Measurements from ENCODE around the gene TSSK3.

TSSK3 gene

DNA sequence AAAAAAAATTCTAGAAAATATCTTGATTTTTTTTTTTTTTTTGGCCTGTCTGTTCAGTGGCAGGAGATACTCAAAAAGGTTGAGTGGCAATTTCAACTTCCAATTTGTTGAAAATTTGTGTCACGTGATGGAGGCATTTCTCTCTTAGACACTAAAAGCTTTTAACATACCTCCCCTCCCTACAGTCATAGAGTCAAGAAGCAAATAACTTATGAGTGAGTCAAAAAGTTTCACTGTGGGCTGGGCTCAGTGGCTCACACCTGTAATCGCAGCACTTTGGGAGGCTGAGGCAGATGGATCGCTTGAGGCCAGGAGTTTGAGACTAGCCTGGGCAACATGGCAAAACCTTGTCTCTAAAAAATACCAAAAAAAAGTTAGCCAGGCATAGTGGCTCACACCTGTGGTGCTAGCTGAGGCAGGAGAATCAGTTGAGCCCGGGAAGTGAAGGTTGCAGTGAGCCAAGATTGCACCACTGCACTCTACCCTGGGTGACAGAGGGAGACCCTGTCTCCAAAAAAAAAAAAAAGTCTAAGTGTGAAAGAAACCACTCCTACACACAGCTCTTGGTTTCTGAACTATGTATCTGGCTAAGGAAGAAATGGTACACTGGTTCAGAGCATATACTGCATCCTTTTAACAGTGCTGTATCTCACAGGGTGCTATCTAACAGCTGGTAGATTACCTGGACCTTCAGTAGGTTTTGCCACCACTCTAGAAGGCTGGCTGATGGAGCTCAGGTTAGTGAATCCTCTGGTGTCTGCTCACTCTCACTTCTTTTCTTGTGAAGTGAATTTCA, 43.5 kb downstream of the TSSK3 start:
- no peak for DNase-seq

DNA sequence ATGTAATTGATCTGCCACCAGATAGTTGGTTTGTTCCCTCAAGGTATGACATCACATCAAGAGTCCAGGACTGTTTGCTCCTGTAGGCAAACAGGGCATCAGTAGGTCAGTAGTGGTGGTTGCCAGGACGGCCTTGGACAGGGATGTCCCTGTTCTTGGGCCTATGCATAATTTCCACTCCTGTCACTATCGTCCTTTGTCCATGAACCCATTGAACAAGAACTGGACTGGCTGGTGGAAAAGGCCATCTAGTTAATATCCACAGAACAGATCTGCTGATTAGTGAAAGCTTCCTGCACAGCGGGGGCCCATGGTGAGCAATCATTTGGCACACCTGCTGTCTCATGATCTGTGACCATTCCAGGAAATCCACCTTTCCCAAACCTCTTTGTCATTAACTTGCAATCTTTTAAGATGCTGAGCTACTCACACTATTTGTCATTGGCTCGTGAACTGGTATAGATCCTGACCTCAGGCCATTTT, 44.3 kb downstream of the TSSK3 start:
- no peak for DNase-seq

DNA sequence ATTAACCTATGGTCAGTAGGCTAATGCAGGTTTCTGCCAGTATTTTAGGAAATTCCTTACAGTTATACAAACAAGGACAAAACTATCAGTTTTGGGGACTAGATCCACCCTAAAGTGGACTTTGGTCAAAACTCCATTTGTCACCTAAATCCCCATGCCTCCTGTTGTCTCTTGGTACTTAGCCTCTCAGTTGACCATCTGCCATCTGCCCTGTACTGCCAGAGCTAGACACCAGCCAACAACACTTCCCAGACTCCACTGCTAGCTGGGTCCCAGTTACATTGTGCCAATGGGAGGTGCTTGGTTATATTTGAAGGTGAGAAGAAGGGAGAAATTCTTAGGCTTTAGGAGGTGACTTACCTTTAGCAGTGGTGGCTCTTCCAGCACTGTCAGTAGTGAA, 48.9 kb downstream of the TSSK3 start:
- DNase-seq = no peak

DNA sequence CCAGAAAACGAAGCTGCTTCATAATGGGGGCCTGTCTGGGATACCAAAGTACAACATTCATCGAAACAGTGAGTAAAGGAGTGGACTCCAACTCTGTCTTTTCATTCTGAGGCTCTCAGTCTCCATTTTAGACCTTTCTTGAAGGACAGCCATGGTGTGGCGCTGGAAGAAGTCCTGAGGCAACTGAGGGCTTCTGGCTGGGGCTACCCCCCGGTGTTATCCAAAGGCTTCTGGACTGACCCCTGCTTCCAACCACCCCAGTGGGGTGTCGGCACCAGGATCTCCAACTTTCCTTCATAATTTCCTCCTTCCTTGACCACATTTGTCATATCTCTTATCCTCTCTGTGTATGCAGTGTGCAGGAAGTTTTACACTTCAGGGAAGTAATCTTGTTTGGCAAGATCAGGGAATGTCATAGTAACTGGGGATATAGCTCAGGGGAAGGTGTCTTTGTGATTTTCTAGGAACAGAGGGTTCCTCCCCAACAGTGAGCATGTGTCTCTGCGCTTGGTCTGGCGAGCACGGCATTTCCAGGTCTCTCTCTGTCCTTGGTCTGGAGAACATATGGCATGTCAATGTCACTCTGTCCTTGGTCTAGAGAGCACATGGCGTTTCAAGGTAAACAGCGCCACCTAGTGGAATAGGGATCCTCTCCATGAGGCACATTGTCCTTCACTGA, 51.3 kb downstream of the TSSK3 start:
- peak; percentile 10 to 63 for DNase-seq

Data from bone marrow (tissue), 2 donors.